A673 (cell line): ENCODE data around the gene IGSF22. TPM values are rescaled to one million over a fixed set of nuclear protein-coding genes. Genes with fewer than 3 reads are reported as not detected.

Experiments
- BruUV-seq: library from RNA; stranded (reverse); fragments of 400-500 nt; replicated peaks from 2 replicates; lab custom pipeline; 2021; lab: Mats Ljungman, UMichigan
- CTCF ChIA-PET: fragments of 300-600 bp; sonication (Branson Sonifier 250); formaldehyde crosslinking; loops from one replicate; lab custom pipeline; 2022; ENCODE audit warnings: antibody characterized with exemption; lab: Charles Lee
- POLR2A ChIA-PET: fragments of 300-600 bp; sonication (Branson Sonifier 250); formaldehyde crosslinking; loops from one replicate; lab custom pipeline; 2022; ENCODE audit warnings: antibody characterized with exemption; ENCODE audit not compliant: low non-redundant PET; lab: Charles Lee
- DNase-seq: peaks from one replicate; pipeline ENCODE4 v3.0.0-alpha.2; 2015; ENCODE audit warnings: low spot score
- H3K27ac ChIP-seq: fragments of 200-600 bp; sonication (generic); 2 replicates; pipeline ENCODE4 v1.5.1; 2016; ENCODE audit warnings: mixed run types, low read depth, mild to moderate bottlenecking, mixed read lengths, antibody characterized with exemption, low read length; ENCODE audit not compliant: poor library complexity, severe bottlenecking
- H3K27me3 ChIP-seq: fragments of 200-600 bp; sonication (generic); replicated peaks from 2 replicates; pipeline ENCODE4 v1.6.1; 2017; ENCODE audit warnings: mixed run types, low read depth, mild to moderate bottlenecking, mixed read lengths, antibody characterized with exemption, low read length; ENCODE audit not compliant: insufficient read depth, poor library complexity
- H3K36me3 ChIP-seq: fragments of 200-600 bp; sonication (generic); 2 replicates; pipeline ENCODE4 v1.6.1; 2016; ENCODE audit warnings: mixed run types, mild to moderate bottlenecking, mixed read lengths, antibody characterized with exemption, low read length; ENCODE audit not compliant: insufficient read depth, poor library complexity, severe bottlenecking
- H3K4me1 ChIP-seq: fragments of 200-600 bp; sonication (generic); 2 replicates; pipeline ENCODE4 v1.6.1; 2017; ENCODE audit warnings: mixed run types, mild to moderate bottlenecking, mixed read lengths, antibody characterized with exemption, low read length; ENCODE audit not compliant: insufficient read depth, poor library complexity, severe bottlenecking
- H3K4me3 ChIP-seq: fragments of 200-600 bp; sonication (generic); 2 replicates; pipeline ENCODE4 v1.5.1; 2016; ENCODE audit warnings: low read depth, mixed run types, mild to moderate bottlenecking, mixed read lengths, low read length; ENCODE audit not compliant: poor library complexity, severe bottlenecking
- H3K9me3 ChIP-seq: fragments of 200-600 bp; sonication (generic); 2 replicates; pipeline ENCODE4 v1.6.1; 2016; ENCODE audit warnings: mixed run types, low read depth, mild to moderate bottlenecking, mixed read lengths, antibody characterized with exemption, low read length; ENCODE audit not compliant: poor library complexity, severe bottlenecking
- CTCF ChIP-seq: fragments of 300-800, 200-600 bp; sonication (generic); conservative IDR thresholded peaks from 2 replicates; pipeline ENCODE4 v1.5.1; 2017; ENCODE audit warnings: low read depth, mild to moderate bottlenecking, antibody characterized with exemption, low read length, moderate library complexity, mixed read lengths
- EZH2 ChIP-seq: fragments of 200-600 bp; sonication (generic); IDR thresholded peaks from 2 replicates; pipeline ENCODE4 v1.6.1; 2017; ENCODE audit warnings: borderline replicate concordance, low read depth, mild to moderate bottlenecking, mixed read lengths, antibody characterized with exemption, low read length; ENCODE audit not compliant: poor library complexity, severe bottlenecking
- intact Hi-C: fragments of 100-400 bp; cut with micrococcal nuclease; formaldehyde crosslinking; loops from one replicate; pipeline ENCODE4 v1.10.0; 2022; ENCODE audit not compliant: unreplicated experiment
- total RNA-seq: library from RNA; stranded (reverse); gene quantifications from 2 replicates; pipeline ENCODE4 v1.2.3, GENCODE V29; 2021

Gene IGSF22
- total RNA-seq, 1 experiment from 2014 or later = not detected

GRCh38 chr11:18720091-18720807 is 5.7 kb downstream of the IGSF22 start:
- intact Hi-C loops = loop anchor here (10.0 kb wide), 1 partner anchor 175 kb away; no protein-coding TSS in a partner anchor
- Histone ChIP-seq H3K27ac (no peak overlapping the region), H3K36me3 (no peaks in the 10 kb centered on the region), H3K9me3 (no peaks in the 10 kb centered on the region), H3K4me3 (no peak overlapping the region), H3K27me3 (no peaks in the 10 kb centered on the region), H3K4me1 (peaks cover 3% of the 10 kb centered on the region)
- ChIA-PET CTCF (interaction anchor here (0.6 to 0.7 kb wide), 2 partner anchors 25 to 605 kb away, joined by 3 to 7 read pairs; no protein-coding TSS in a partner anchor), POLR2A (no interaction called here)
- no peak for DNase-seq
- BruUV-seq = no TSS peak
- TF ChIP-seq CTCF (no peak), EZH2 (no peak)

DNA sequence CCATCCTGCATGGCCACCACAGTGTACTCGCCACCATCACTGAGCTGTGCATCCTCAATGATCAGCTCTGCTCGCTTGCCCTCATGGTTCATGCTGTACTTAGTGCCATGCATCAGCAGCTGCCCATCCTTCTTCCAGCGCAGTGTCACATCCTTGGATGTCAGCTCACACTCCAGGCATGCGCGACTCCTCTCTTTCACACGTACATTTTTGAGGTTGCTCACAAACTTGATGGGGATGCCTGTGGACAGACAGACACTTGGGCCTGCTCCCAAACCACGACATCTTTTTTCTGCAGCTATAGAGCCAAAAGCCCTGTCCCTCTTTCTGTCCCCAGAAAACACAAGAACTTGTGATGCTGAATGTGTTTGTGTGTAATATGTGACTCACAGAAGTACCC is 10.5 kb downstream of the IGSF22 start:
- Histone ChIP-seq H3K36me3 (no peaks in the 10 kb centered on the region), H3K4me3 (no peak overlapping the region), H3K9me3 (no peaks in the 10 kb centered on the region), H3K4me1 (no peaks in the 10 kb centered on the region), H3K27me3 (no peaks in the 10 kb centered on the region), H3K27ac (no peak overlapping the region)
- intact Hi-C loops = no loop called here
- ChIA-PET CTCF (no interaction called here), POLR2A (no interaction called here)
- no peak for DNase-seq
- TF ChIP-seq CTCF = no peak
- TF ChIP-seq EZH2 = no peak
- no TSS peak for BruUV-seq

- CTCF ChIA-PET = no interaction called here
- TF ChIP-seq EZH2 (no peak), CTCF (no peak)
These were observed 11.6 kb downstream of the IGSF22 start for GRCh38 chr11:18714443-18714780.

More at GRCh38 chr11:18714443-18714780, 11.6 kb downstream of the IGSF22 start:
- no peaks in the 10 kb centered on the region for H3K9me3 ChIP-seq
- intact Hi-C loops = no loop called here
- no peak for DNase-seq
- no peaks in the 10 kb centered on the region for H3K4me1 ChIP-seq
- POLR2A ChIA-PET = no interaction called here
- H3K4me3 ChIP-seq = no peak overlapping the region
- no peak overlapping the region for H3K27ac ChIP-seq
- H3K36me3 ChIP-seq = no peaks in the 10 kb centered on the region
- no peaks in the 10 kb centered on the region for H3K27me3 ChIP-seq
- BruUV-seq = no TSS peak
